Embryonic facial prominence (tissue), 1 donor: ENCODE measurements around the gene LMO1.
A peak's percentile ranks its signal among the peaks of the same experiment; 100 is the strongest.

Experiments used
- DNase-seq: peaks from one replicate; pipeline ENCODE4 v3.0.0-alpha.2; 2016; ENCODE audit errors: extremely low spot score

The LMO1 gene

DNA sequence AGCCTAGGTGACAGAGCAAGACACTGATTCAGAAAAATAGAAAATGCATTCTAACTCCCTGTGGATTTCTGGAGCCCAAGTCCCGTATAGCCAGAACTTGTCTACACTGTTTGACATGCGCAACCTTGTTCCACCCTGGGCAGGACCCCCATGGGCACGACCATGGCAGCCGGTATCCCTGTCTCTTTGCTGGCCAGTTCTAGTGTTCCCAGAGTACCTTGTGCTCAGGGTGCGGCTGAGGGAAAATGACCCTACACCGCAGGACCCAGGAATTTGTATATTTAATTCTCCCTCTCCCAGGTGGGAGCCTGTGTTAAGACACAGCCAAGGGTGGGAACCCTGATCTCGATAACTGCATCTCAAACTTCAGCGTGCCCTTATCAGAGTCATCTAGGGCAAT lies 58.1 kb downstream of the LMO1 start:
- DNase-seq, result no peak

DNA sequence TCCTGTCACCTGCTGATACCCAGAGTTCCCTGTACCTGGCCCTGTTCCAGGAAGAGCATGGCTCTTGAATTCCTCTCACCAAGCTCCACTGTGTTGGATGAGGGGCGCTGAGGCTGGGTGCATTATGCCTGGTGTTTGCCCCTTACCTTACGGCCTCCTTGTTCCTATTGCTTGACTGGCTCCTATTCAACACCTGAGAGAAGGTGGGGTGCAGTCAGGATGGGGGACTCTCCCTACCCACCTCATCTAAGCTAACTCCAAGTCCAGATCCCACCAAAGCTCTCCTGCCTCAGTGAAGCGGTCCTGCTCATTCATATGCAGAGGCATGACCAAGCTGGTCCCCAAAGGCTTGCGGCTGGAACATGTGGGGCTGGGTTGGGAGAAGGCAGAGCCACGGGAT lies 59.1 kb downstream of the LMO1 start:
- no peak for DNase-seq

DNA sequence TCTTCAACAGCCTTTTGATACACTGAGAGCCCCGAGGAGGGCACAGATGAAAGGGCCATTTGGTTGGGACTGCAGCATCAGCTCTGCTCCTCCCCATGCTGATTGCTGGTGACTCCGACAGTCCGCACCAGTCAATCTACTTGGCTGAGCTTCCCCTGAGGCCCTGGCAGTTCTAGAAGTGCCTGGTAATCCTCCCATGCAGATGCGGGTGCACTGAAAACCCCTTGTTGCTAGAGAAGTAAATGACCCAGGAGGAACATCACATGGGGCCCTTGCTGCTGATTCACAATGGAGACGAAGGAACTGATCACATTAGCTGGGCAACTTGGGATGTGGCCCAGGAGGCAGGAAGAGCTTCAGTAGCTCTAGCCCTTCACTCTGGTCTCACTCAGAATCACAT lies 59.7 kb downstream of the LMO1 start:
- no peak for DNase-seq

DNA sequence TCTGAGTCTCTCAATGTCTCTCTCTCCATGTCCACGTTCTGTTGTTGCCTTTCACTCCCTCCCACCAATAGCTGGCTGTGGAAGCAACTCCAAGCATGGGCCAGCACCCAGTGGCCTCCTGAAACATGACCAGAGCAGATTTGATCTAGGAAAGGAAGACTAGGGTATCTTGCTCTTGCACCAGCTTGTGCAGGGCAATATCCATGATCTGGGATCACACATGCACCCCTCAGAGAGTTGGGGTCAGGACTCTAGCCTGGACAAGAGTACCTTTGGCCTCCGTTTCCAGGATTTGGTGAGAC lies 60.3 kb downstream of the LMO1 start:
- DNase-seq, result no peak

DNA sequence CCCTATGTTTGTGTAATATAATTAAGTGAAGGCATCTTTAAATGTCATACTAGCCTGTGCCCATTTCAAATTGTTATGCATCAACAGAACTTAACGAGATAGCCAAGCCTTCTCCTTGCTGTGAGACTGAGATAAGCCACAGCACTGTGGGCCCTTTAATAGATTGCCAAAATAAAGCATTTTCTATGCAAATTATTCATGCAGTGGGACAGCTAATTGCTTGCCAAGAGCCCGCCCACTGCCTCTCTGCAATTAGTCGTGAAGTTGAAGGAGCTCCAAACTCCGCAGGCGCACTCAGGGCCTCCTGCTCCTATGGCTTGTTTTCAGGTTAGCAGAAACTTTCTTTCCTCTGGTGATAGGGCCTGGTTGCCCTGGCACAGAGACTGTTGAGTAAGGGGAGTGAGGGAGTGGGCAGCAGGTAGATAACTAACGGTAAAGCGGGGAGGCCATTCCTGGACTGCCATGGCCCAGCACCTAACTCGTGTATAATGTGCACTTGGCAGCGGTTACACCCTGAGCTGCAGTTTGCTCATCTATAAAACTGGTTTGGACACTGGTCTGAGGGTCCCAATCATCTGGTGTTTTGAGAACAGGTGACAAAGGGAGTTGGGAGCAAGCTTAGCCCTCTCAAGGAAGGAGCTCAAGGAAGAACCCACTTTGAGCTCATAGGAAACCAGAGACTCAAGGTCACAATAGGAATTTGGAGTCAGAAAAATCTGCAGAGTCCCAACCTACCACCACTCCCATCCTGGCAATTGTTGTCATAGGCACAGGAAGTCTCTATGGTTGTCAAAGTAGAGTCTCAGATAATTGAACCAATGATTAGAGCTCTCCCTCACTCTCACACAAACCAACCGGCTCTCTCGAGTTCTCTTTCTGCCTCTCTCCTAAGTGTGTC lies 60.9 kb downstream of the LMO1 start:
- no peak for DNase-seq

DNA sequence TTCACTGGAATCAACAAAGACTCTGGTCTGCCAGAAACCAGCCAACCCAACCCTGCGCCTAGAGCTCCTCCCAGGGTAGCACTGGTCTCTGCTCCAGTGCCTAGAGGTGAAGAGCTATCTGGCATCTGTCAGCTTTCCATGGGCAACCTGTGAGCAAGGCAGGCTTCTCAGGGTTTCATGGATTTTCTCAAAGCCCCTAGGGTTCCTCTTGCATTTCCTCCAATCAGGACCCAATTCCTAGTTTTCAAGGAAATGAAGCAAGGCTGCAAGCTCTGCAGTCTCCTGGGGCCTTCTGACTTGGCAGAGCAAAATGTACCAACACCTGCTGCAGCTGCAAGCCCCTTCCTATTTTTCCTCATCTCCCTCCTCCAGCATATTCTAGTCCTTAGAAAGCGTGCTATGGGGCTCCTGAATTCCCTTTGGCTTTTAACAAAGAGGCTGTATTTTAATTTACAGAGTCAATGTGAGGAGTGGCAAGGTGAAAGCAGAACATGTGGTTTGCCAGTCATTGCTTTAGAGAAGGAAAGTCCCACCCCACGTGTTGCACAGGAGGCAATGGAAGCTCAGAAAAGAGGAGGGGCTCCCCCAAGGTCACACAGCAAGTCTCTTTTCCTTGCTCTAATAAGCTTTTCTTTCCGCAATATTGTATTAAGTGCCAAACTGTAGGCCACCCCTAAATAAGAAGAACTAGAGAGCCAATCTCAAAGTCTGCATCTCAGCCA lies 61.9 kb downstream of the LMO1 start:
- no peak for DNase-seq

DNA sequence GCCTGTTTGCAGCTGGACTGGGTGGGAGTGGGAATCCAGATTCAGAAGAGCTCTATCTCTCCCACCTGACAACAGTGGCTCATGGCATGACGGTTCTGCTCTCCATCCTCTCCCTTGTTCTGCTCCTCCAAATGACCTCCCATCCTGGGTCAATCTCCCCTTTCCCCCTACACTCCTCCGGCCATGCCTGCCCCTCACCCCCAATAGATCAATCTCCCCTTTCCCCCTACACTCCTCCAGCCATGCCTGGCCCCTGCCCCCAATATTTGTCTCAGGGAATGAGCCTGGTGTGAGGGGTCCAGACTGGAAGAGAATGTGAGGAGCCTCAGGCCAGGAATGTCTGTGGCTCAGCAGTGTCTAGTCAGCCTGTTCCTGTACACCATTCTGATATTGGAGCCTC lies 64.0 kb downstream of the LMO1 start:
- DNase-seq, result no peak

DNA sequence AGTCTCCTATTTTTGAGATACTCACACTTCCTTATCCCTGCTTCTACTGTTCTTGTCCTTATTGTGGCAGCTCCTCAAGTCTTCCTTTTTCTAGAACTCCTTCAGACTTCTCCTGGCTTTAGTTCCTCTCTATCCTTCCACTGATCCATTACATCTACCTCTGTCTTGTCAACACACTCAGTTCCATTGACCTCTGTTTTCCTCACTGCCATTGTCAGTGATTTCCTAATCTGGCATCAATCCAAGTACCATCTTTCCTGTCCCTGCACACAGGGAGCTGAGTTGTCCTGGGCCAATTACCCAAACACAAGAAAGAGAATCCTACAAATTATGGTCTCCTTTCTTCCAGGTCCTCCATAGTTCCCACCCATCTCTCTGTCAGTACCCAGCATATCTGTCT lies 66.9 kb downstream of the LMO1 start:
- no peak for DNase-seq

DNA sequence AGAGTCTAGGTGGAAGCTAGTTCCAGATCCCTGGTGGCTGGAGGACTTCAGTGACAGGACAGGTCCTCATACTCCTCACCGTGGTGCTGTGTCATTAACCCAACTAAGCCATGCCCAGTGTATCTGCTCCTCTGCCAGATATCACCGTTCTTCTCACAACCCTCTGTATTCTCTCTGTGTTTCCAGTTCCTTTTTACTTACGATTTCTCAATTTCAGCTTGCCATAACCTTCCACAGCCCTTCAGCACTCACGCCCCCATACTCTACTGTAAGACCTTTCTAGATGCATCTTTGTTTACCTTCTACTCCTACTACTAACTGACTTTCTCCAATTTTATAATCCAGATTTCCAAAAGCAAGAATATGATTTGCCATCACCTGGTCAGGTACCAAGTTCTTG lies 68.7 kb downstream of the LMO1 start:
- no peak for DNase-seq

DNA sequence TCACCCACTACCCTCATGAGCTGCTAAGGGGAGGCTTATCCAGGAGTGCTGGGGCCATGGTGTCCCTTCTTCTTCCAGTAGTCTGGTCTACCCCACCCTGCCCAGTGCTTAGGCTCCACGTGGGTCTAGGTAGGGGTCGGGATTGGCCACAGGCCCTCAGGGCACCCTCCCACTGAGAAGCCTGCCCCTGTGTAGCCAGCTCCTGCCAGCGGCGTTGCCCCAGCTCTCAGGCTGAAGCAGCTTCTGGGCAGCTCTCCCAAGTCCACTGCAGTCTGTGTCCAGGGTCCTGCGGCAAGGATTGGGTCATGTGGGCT lies 70.8 kb downstream of the LMO1 start:
- no peak for DNase-seq

DNA sequence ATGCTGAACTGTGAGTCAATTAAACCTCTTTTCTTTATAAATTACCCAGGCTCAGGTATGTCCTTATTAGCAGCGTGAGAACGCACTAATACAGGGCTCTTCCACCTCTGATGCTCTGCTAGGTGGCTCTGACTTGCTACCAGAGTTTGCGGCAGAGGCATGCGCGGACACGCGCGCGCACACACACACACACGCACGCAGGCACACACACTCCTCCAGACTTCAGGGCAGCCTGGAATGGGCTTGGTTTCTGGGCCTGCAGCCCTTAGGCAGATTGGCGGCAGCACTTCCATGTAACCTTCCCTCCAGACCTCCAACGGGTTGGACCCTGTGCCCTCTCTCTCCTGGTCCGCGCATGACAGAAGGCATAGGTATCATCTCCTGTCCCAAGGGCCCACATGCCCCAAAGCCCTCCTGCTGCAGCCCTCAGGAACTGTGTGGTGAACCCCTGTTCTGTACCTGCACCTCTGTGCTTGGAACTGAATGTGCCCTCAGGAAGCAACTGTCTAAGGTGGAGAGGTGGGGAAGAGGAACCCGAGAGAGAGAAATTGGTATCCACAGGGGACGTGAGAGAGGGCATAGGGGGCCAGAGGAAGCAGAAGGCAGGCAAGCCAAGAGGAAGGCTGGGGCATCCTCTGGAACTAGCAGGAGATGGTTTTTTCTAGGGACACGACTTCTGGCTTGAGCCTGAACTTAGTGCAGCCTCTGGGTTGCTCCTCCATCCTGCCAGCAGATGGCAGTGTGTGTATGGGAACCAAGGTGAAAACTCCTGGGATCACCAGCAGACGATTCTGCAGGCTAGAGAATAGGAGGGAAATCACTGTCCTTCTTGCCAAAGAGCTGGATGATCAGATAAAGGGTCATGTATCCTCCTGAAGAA lies 71.4 kb downstream of the LMO1 start:
- DNase-seq, result peak; percentile 43

DNA sequence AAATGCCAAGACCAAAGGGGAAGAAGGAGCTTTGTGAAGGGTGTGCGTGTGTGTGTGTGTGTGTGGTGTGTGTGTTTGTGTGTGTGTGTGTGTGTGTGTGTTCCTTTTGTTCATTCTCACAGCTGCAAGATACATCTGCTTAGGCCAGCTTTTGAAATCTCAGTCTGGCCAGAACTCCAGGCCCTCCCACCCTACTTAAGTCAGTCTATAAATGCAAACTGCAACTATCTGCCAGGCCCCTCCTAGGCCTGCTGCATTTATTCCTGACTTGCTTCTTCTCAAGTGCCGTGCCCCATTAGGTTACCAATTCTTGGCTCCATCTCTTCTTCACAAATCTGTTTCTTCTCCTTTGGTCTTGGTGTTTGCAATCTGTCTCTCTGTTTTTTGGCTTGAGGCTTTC lies 73.2 kb downstream of the LMO1 start:
- DNase-seq, result no peak

DNA sequence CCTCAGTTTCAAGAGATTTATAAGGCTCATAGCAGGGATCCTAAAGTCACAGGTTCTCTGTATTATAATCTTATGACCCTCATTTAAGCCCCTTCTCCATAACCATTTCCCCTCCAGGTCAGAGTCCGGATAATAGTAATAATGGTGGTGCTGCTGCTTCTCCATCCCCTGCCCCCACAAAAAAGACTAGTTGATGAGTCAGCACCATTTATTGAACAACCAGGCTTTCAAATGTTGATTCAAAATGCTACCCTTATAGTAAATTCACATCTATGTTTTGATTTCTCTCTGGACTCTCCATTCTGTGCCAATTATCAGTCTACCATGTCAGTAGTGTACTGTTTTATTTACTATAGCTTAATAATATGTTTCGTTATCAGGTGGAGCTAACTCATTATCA lies 77.2 kb downstream of the LMO1 start:
- no peak for DNase-seq

DNA sequence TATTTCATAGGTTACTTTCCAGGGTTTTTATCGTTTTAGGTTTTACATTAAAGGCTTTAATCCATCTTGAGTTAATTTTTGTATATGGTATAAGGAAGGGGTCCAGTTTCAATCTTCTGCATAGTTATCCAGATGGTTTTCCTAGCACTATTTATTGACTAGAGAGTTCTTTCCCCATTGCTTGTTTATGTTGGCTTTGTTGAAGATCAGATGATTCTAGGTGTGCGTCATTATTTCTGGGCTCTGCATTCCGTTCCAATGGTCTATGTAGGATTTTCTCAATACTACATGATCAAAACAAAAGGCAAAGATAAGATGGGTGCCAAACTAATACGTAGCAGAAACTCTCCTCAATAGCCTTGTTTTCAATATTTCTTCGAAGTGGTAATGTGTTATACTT lies 80.6 kb downstream of the LMO1 start:
- no peak for DNase-seq

DNA sequence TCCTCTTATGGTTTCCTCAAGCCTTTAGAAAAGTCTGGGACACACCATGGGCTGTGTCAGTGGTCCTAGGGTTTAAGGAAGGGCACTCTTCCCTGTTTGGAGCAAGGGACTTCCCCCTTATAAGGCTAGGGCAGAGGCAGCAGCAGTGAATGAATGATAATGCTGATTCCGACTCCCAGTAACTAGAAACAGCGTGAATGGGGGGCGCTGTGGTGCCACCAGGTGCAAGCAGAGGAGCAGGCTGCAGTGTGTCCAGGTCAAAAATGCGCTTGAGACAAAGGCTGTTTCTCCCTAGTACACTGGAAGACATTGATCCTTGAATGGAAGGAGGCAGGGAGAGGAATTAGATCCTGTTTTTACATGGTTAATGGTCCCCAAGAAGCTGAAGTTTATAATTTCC lies 83.2 kb downstream of the LMO1 start:
- no peak for DNase-seq

DNA sequence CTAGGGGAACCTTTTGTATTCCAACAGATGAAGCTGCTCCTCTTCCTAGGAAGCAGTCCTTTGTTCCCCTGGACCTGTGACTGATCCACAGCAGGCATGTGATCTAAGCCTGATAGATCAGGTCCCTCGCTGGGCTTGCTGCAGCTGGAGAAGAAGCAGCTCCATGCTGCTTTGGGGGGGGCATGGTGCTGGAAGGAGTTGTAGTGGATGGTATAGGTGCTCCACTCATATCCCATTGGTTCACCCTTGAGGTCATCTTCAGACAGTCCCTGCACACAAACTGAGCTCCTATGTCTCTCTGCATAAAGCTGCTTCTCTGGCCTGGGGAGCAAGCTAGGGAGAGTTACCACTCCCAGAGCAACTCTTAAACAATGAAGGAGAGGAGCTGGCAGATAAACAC lies 85.4 kb downstream of the LMO1 start:
- no peak for DNase-seq

DNA sequence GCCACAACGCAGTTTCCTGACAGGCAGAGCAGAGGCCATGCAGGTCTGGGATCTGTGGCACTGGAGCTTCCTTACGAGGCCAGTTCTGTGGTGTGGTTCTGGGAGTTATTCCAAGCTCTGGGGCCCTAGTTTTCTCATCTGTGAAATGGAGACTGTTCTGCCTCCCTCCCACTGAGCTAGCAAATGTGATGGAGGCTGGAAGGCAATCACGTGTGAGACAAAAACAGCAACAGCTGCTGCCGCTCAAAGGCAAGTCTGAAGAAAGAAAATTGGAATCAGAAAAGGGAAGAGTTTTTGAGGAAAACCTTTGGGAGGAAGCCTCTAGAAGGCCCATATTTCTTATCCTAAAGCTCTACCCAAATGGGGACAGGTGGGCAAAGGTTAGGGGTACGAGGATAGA lies 86.5 kb downstream of the LMO1 start:
- no peak for DNase-seq
